Measurements from ENCODE around the gene ZFYVE26. TPM values are rescaled to one million over a fixed set of nuclear protein-coding genes. Genes with fewer than 3 reads are reported as not detected.
"Not testable (repeated sequence)": the region's sequence is repeated elsewhere in the genome, so short reads cannot be mapped to it uniquely, and the experiment has no call there.

ZFYVE26 gene
- polyA plus RNA-seq, 4 donors, result 3.2 to 24.1 (median 4.7) TPM

DNA sequence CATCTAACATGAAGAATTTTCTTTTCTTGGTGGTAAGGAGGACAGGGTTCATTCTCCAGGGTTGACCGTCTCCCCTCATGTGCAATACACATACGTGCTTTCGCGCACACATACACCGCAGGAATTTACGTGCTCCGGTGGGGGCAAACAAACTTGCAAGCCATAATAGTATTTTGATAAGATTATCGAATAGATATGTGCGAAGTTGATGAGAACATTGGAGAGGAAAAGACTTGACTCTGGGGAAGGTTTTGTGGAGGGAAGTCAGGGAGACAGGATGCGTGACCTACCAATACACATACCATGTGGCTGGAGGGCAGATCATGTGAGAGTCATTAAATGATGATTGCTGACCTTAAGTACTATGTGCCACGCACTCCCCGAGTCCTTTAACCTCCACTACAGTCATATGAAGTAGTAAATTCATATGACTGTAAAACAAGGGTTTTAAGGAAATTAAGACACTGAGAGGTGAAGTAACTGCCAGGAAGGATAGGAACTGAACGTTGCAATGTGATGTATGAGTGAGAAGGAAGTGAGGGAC lies 4.1 kb upstream of the ZFYVE26 start:
- Histone ChIP-seq H3K4me3 (ENCODE audit: low read depth in 1 of 3, low read length in 3 of 3) (peak overlapping the region in 2 of 3 donors; percentile 86 to 97), H3K27ac (ENCODE audit: low read depth in 1 of 3, low read length in 2 of 3) (peak overlapping the region; percentile 4 to 99 (median 71)), H3K27me3 (ENCODE audit: control insufficient read depth in 3 of 3, insufficient read depth in 3 of 3, low read length in 3 of 3) (no peaks in the 10 kb centered on the region), H3K36me3 (ENCODE audit: control insufficient read depth in 3 of 3, insufficient read depth in 2 of 3, low read depth in 1 of 3, low read length in 3 of 3) (no peaks in the 10 kb centered on the region), H3K9me3 (ENCODE audit: control insufficient read depth in 2 of 2, insufficient read depth in 1 of 2, low read depth in 1 of 2, low read length in 1 of 2) (no peaks in the 10 kb centered on the region), H3K4me1 (ENCODE audit: control insufficient read depth in 3 of 3, insufficient read depth in 2 of 3, low read depth in 1 of 3, low read length in 2 of 3) (peaks cover 0 to 20% (median 2%) of the 10 kb centered on the region in 3 donors)
- FAIRE-seq, result no peak
- peak; percentile 79 to 91 for DNase-seq
- 3 to 20% (median 14%) methylated on average over 13 of the region's 13 CpGs for WGBS, 3 donors

DNA sequence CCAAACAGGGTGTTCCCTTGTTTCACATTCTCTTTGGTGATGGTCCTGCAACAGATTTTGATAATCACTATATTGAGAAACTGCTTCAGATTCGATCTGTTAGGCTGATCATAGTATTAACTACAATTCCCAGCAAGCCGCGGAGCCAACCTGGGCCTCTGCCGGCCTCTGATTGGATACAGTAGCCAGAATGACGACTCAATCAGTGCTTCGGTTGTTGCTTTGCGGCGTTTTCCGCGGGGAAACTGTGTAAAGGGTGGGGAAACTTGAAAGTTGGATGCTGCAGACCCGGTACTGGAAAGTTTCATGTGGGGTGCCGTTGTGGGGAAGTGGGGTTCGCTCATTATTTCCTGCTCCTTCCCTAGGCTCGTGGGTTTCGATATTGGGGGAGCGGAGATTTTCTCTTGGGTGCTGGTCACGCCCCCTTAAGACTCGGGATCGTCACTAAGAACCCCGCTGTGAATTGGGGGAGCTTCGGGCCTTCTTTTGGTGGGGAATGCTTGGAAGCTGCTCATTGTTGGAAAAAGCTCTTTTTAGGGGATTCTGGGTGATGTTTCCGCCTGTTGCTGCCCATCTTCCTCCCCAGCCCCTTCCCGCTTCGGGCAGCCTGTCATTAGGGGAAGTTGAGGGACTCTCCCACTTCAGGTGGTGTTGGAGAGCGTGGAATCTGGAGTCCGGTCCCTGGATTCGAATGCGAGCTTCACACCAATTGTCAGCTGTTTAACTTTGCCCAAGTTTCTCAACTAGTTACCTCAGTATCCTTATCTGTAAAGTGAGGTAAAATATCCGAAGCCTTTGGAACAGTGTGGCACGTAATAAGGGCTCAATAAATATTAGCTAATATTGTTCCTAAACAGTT lies 3.4 kb upstream of the ZFYVE26 start, which contains the start of gene RAD51B:
TSS of gene RAD51B (plus strand) at position 217 of the 859 bp plus-strand sequence.
- no peak for FAIRE-seq
- WGBS, 3 donors, result 0 to 1% (median 1%) methylated on average over 30 of the region's 30 CpGs
- H3K36me3 ChIP-seq (ENCODE audit: control insufficient read depth in 3 of 3, insufficient read depth in 2 of 3, low read depth in 1 of 3, low read length in 3 of 3), result no peaks in the 10 kb centered on the region
- H3K27ac ChIP-seq (ENCODE audit: low read depth in 1 of 3, low read length in 2 of 3), result peak within 1 kb of the TSS; percentile 51 to 99 (median 71)
- peak; percentile 90 to 94 for DNase-seq
- peaks cover 0 to 27% (median 4%) of the 10 kb centered on the region in 3 donors for H3K4me1 ChIP-seq (ENCODE audit: control insufficient read depth in 3 of 3, insufficient read depth in 2 of 3, low read depth in 1 of 3, low read length in 2 of 3)
- H3K4me3 ChIP-seq (ENCODE audit: low read depth in 1 of 3, low read length in 3 of 3), result peak within 1 kb of the TSS; percentile 56 to 97 (median 86)
- H3K27me3 ChIP-seq (ENCODE audit: control insufficient read depth in 3 of 3, insufficient read depth in 3 of 3, low read length in 3 of 3), result no peaks in the 10 kb centered on the region
- no peaks in the 10 kb centered on the region for H3K9me3 ChIP-seq (ENCODE audit: control insufficient read depth in 2 of 2, insufficient read depth in 1 of 2, low read depth in 1 of 2, low read length in 1 of 2)

DNA sequence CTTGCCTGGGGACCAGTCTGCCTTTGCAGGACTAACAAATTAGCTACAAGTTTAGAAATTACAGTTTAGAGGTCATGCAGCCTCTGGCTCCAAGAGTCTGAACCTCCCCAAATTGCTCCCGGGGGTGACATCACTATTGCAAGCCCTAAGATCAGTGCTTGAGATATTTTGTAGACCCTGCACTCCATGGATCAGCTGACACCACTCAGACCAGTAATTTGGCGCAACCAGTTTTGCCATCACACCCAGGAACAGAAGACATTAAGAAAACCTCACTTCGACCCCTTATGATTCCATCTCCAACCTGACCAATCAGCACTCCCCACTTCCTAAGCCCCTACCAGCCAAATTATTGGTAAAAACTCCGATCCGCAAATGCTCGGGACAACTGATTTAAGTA lies 2.1 kb upstream of the ZFYVE26 start:
- not testable (repeated sequence) for H3K27ac ChIP-seq (ENCODE audit: low read depth in 1 of 3, low read length in 2 of 3); DNase-seq; H3K36me3 ChIP-seq (ENCODE audit: control insufficient read depth in 3 of 3, insufficient read depth in 2 of 3, low read depth in 1 of 3, low read length in 3 of 3); H3K9me3 ChIP-seq (ENCODE audit: control insufficient read depth in 2 of 2, insufficient read depth in 1 of 2, low read depth in 1 of 2, low read length in 1 of 2); H3K4me3 ChIP-seq (ENCODE audit: low read depth in 1 of 3, low read length in 3 of 3); H3K27me3 ChIP-seq (ENCODE audit: control insufficient read depth in 3 of 3, insufficient read depth in 3 of 3, low read length in 3 of 3); FAIRE-seq
- H3K4me1 ChIP-seq (ENCODE audit: control insufficient read depth in 3 of 3, insufficient read depth in 2 of 3, low read depth in 1 of 3, low read length in 2 of 3), result peaks cover 0 to 29% (median 4%) of the 10 kb centered on the region in 3 donors
- 91 to 96% (median 95%) methylated on average over 6 of the region's 6 CpGs for WGBS, 3 donors

DNA sequence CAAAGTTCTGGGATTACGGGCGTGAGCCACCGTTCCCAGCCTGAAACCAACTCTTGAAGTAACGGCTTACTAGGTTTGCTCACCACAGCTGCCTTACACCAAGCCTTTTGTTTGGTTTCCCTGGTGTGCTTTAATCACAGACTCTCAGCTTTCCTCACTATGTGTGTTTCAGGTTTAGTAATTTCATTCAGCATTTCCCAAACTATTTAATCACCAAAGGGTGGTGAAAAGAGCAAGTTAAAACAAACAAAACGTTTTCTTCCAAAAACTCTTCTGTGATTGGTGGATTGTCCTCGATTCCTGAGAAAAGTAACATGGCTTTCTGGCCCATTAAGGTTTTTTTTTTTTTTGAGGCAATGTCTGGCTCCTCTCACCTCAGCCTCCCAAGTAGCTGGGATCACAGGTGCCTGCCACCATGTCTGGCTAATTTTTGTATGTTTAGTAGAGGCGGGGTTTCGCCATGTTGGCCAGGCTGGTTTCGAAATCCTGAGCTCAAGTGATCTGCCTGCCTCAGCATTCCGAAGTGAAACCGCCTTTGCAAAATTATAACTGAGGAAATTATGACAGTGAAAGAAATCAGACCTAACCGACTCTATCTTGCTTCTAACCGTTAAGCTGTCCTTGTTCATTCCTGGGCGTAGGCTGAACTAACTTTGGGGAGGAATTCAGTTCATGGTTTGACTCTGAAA lies 1.5 kb upstream of the ZFYVE26 start:
- 88 to 95% (median 90%) methylated on average over 14 of the region's 14 CpGs for WGBS, 3 donors
- Histone ChIP-seq H3K36me3 (ENCODE audit: control insufficient read depth in 3 of 3, insufficient read depth in 2 of 3, low read depth in 1 of 3, low read length in 3 of 3) (peaks cover 0 to 2% (median 0%) of the 10 kb centered on the region in 3 donors), H3K9me3 (ENCODE audit: control insufficient read depth in 2 of 2, insufficient read depth in 1 of 2, low read depth in 1 of 2, low read length in 1 of 2) (no peaks in the 10 kb centered on the region), H3K4me3 (ENCODE audit: low read depth in 1 of 3, low read length in 3 of 3) (no peak overlapping the region), H3K27me3 (ENCODE audit: control insufficient read depth in 3 of 3, insufficient read depth in 3 of 3, low read length in 3 of 3) (no peaks in the 10 kb centered on the region), H3K27ac (ENCODE audit: low read depth in 1 of 3, low read length in 2 of 3) (peak overlapping the region in 1 of 3 donors; percentile 79), H3K4me1 (ENCODE audit: control insufficient read depth in 3 of 3, insufficient read depth in 2 of 3, low read depth in 1 of 3, low read length in 2 of 3) (peaks cover 0 to 29% (median 4%) of the 10 kb centered on the region in 3 donors)
- FAIRE-seq, result no peak
- no peak for DNase-seq

DNA sequence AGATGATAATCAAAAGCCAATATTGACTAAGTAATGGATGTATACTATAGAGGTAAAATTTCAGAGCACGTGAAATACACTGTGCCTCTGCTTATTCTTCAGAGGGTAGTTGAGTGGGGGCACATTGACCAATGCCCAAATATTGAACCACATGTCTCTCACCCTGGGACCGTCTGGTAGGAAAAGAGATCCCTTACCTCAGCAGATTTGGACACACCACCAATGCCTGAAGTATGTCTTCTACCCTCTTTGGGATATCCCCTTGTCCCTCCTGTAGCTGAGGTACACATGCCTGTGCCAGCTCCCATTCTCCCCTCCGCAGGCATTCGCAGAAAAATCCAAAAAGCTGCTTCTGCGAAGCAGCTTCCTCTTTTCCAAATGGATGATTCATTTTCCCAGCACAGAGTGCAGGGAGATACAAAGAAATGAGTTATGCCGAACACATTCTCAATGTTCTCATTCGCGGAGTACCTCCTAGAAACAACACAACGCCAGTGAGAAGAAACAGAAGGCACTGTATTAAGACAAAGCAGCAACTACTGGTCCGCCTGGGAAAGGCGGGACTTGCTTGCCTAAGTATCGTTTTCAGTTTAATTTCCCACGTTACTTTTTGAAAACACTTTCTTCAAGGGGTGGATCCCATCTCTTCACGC lies 691 bp downstream of the ZFYVE26 start:
- H3K4me1 ChIP-seq (ENCODE audit: control insufficient read depth in 3 of 3, insufficient read depth in 2 of 3, low read depth in 1 of 3, low read length in 2 of 3), result peaks cover 0 to 21% (median 4%) of the 10 kb centered on the region in 3 donors
- 4 to 8% (median 8%) methylated on average over 14 of the region's 14 CpGs for WGBS, 3 donors
- H3K27me3 ChIP-seq (ENCODE audit: control insufficient read depth in 3 of 3, insufficient read depth in 3 of 3, low read length in 3 of 3), result no peaks in the 10 kb centered on the region
- H3K4me3 ChIP-seq (ENCODE audit: low read depth in 1 of 3, low read length in 3 of 3), result peak overlapping the region; percentile 48 to 82 (median 56)
- DNase-seq (peak; percentile 14 to 30), FAIRE-seq (no peak)
- peaks cover 0 to 3% (median 2%) of the 10 kb centered on the region in 3 donors for H3K36me3 ChIP-seq (ENCODE audit: control insufficient read depth in 3 of 3, insufficient read depth in 2 of 3, low read depth in 1 of 3, low read length in 3 of 3)
- H3K27ac ChIP-seq (ENCODE audit: low read depth in 1 of 3, low read length in 2 of 3), result peak overlapping the region; percentile 42 to 86 (median 79)
- H3K9me3 ChIP-seq (ENCODE audit: control insufficient read depth in 2 of 2, insufficient read depth in 1 of 2, low read depth in 1 of 2, low read length in 1 of 2), result no peaks in the 10 kb centered on the region

DNA sequence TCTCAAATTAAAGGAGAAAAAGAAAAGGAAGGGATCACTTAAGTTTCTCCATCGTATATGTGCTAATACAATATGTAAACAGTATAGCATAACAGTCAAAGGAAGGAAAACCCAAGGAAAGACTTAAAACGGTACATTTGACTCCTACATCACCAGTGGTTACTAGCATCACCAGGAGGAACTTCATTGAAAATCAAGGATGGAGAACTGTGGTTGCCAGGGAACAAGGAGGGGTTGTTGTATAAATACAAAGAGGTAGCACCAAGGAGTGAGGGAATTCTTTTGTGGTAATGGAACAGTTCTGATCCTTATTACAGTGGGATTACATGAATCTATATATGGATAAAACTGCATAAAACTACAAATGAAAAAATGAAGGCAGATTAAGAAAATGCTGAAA lies 1.6 kb downstream of the ZFYVE26 start:
- no peaks in the 10 kb centered on the region for H3K9me3 ChIP-seq (ENCODE audit: control insufficient read depth in 2 of 2, insufficient read depth in 1 of 2, low read depth in 1 of 2, low read length in 1 of 2)
- H3K27ac ChIP-seq (ENCODE audit: low read depth in 1 of 3, low read length in 2 of 3), result no peak overlapping the region
- FAIRE-seq (no peak), DNase-seq (no peak)
- H3K4me1 ChIP-seq (ENCODE audit: control insufficient read depth in 3 of 3, insufficient read depth in 2 of 3, low read depth in 1 of 3, low read length in 2 of 3), result peaks cover 0 to 21% (median 4%) of the 10 kb centered on the region in 3 donors
- H3K36me3 ChIP-seq (ENCODE audit: control insufficient read depth in 3 of 3, insufficient read depth in 2 of 3, low read depth in 1 of 3, low read length in 3 of 3), result peaks cover 1 to 4% (median 3%) of the 10 kb centered on the region in 3 donors
- H3K27me3 ChIP-seq (ENCODE audit: control insufficient read depth in 3 of 3, insufficient read depth in 3 of 3, low read length in 3 of 3), result no peaks in the 10 kb centered on the region
- 64 to 67% (median 65%) methylated on average over 2 of the region's 2 CpGs for WGBS, 3 donors
- no peak overlapping the region for H3K4me3 ChIP-seq (ENCODE audit: low read depth in 1 of 3, low read length in 3 of 3)

DNA sequence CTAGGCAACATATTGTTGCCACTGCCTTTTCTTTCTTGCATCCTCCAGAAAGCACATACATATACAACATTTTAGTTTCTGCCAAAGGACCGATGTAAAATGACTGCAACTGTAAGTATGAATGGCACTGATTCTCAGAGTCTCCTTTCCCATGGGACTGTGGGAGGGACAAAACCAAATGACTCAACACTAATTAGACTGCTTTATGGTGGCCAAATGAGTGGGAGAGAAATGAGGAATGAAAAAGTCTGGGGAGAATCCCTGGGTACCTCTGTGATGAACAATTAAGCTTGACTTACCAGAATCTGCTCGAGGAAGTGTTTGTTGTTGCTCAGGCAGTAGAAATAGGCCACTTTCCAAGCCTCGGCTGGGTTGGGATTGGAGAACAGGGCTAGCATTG lies 10.1 kb downstream of the ZFYVE26 start:
- H3K9me3 ChIP-seq (ENCODE audit: control insufficient read depth in 2 of 2, insufficient read depth in 1 of 2, low read depth in 1 of 2, low read length in 1 of 2), result no peaks in the 10 kb centered on the region
- H3K4me1 ChIP-seq (ENCODE audit: control insufficient read depth in 3 of 3, insufficient read depth in 2 of 3, low read depth in 1 of 3, low read length in 2 of 3), result no peaks in the 10 kb centered on the region
- WGBS, 3 donors, result 80 to 83% (median 82%) methylated on average over 3 of the region's 3 CpGs
- no peaks in the 10 kb centered on the region for H3K27me3 ChIP-seq (ENCODE audit: control insufficient read depth in 3 of 3, insufficient read depth in 3 of 3, low read length in 3 of 3)
- DNase-seq, result no peak
- H3K36me3 ChIP-seq (ENCODE audit: control insufficient read depth in 3 of 3, insufficient read depth in 2 of 3, low read depth in 1 of 3, low read length in 3 of 3), result peaks cover 14 to 42% (median 41%) of the 10 kb centered on the region in 3 donors
- no peak overlapping the region for H3K4me3 ChIP-seq (ENCODE audit: low read depth in 1 of 3, low read length in 3 of 3)
- H3K27ac ChIP-seq (ENCODE audit: low read depth in 1 of 3, low read length in 2 of 3), result no peak overlapping the region
- FAIRE-seq, result no peak

DNA sequence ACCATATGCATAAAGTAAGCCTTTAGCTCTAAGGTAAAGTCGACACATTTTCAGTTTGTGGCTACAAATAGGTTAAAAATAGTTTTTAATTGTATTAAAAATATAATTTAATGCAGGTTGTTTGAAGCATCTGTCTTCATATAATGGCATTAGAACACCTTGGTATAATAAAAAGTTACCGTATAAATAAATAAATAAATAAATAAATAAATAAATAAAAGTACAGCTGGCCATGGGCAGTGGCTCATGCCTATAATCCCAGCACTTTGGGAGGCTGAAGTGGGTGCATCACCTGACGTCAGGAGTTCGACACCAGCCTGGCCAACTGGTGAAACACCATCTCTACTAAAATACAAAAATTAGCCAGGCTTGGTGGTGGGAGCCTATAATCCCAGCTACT lies 15.6 kb downstream of the ZFYVE26 start:
- FAIRE-seq (no peak), DNase-seq (no peak)
- 97 to 99% (median 98%) methylated on average over 4 of the region's 4 CpGs for whole genome bisulfite sequencing, 3 donors
- Histone ChIP-seq H3K27ac (ENCODE audit: low read depth in 1 of 3, low read length in 2 of 3) (no peak overlapping the region), H3K27me3 (ENCODE audit: control insufficient read depth in 3 of 3, insufficient read depth in 3 of 3, low read length in 3 of 3) (no peaks in the 10 kb centered on the region), H3K36me3 (ENCODE audit: control insufficient read depth in 3 of 3, insufficient read depth in 2 of 3, low read depth in 1 of 3, low read length in 3 of 3) (peaks cover 24 to 44% (median 43%) of the 10 kb centered on the region in 3 donors), H3K4me1 (ENCODE audit: control insufficient read depth in 3 of 3, insufficient read depth in 2 of 3, low read depth in 1 of 3, low read length in 2 of 3) (no peaks in the 10 kb centered on the region), H3K4me3 (ENCODE audit: low read depth in 1 of 3, low read length in 3 of 3) (no peak overlapping the region), H3K9me3 (ENCODE audit: control insufficient read depth in 2 of 2, insufficient read depth in 1 of 2, low read depth in 1 of 2, low read length in 1 of 2) (no peaks in the 10 kb centered on the region)
